ENCODE results near the gene TSPYL2.

TSPYL2 gene

DNA sequence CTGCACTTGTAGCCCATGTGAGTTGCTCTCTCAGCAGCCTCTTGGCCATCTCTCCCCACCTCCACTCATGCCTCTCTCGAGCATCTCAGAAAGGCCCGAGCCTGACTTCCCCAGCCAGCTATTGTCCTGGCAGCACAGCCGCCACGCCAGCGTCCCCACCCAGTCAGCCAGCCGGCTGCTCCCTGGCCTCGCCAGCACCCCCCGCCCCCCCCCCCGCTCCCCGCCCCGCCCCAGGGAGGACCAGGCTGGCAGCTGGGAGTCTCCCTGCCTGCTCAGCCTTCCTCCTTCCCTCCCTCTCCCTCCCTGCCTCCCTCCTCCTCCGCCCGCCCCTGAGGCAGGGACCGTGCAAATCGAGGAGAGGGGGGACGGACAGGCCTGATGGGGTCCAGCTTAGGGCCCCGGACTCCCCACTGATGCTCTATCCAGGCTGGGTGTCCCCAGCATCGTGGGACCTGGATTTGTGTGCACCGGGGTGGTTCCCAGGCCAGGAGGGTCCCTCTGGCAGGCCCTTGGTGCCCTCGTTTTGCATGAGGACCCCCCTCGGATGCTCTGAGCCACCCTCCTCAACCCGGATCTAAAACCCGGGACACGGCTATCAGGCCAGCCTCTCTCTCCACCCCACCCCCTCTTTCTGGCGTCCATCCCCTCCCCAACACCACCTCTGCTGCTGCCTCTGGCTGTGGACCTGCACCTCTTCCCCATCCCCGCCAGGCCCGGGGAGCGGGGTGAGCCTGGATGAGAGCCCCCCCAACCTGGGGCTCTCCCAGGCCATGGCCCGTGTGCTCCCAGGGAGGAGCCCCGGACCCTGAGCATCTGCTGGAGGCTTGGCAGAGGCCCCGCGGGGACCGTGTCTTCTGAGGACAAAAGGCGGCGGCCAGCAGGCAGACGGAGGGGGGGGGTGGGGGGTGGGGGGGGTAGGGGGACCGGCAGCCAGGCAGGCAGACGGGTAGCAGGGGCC, 33.7 kb upstream of the TSPYL2 start, which contains the start of gene GPR173:
TSS of gene GPR173 (plus strand) at position 621 of the 958 bp plus-strand sequence. CDS start 27,833 bp downstream, outside the sequence.
- Histone ChIP-seq H3K4me1 (no peaks in the 10 kb centered on the region), H3K9ac (no peak within 1 kb of the TSS), H3K4me3 (ENCODE audit: low read depth, low read length) (no peak within 1 kb of the TSS), H3K4me2 (ENCODE audit: low read length) (no peak within 1 kb of the TSS), H2AFZ (peak within 1 kb of the TSS; percentile 69), H3K36me3 (ENCODE audit: control insufficient read depth, insufficient read depth, low read length) (no peaks in the 10 kb centered on the region), H3K79me2 (no peaks in the 10 kb centered on the region), H3K27ac (no peak within 1 kb of the TSS), H3K9me3 (ENCODE audit: control insufficient read depth, low read length) (no peaks in the 10 kb centered on the region), H3K27me3 (ENCODE audit: control insufficient read depth, insufficient read depth, low read length) (no peaks in the 10 kb centered on the region)
- TF ChIP-seq, protein P1, sequence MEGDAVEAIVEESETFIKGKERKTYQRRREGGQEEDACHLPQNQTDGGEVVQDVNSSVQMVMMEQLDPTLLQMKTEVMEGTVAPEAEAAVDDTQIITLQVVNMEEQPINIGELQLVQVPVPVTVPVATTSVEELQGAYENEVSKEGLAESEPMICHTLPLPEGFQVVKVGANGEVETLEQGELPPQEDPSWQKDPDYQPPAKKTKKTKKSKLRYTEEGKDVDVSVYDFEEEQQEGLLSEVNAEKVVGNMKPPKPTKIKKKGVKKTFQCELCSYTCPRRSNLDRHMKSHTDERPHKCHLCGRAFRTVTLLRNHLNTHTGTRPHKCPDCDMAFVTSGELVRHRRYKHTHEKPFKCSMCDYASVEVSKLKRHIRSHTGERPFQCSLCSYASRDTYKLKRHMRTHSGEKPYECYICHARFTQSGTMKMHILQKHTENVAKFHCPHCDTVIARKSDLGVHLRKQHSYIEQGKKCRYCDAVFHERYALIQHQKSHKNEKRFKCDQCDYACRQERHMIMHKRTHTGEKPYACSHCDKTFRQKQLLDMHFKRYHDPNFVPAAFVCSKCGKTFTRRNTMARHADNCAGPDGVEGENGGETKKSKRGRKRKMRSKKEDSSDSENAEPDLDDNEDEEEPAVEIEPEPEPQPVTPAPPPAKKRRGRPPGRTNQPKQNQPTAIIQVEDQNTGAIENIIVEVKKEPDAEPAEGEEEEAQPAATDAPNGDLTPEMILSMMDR (IDR thresholded peaks at IDR 0.05), result no peak

DNA sequence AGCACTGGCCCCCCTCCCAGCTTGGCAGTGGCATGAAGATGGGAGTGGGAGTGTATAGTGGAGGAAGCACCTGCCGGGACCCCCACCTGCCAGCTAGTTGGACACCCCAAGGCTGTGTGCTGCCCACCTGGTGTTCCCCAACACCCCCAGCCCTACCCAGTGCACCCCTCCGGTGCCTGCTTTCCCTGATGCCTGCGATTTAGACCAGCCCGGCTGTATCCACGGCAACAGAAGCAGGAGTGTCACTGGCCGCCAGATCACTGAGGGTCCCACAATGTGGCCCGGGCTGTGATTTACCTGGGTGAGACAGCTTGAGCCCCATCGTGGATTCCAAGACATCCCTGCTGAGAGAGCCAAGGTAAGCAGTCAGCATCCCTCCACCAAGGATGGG, 33.0 kb upstream of the TSPYL2 start:
- peak overlapping the region; percentile 28 for H2AFZ ChIP-seq
- H3K4me1 ChIP-seq, result no peaks in the 10 kb centered on the region
- no peak overlapping the region for H3K27ac ChIP-seq
- H3K36me3 ChIP-seq (ENCODE audit: control insufficient read depth, insufficient read depth, low read length), result no peaks in the 10 kb centered on the region
- TF ChIP-seq, protein P1 (IDR thresholded peaks at IDR 0.05), result no peak
- no peak overlapping the region for H3K4me2 ChIP-seq (ENCODE audit: low read length)
- no peaks in the 10 kb centered on the region for H3K27me3 ChIP-seq (ENCODE audit: control insufficient read depth, insufficient read depth, low read length)
- no peaks in the 10 kb centered on the region for H3K79me2 ChIP-seq
- no peak overlapping the region for H3K4me3 ChIP-seq (ENCODE audit: low read depth, low read length)
- H3K9me3 ChIP-seq (ENCODE audit: control insufficient read depth, low read length), result no peaks in the 10 kb centered on the region
- H3K9ac ChIP-seq, result no peak overlapping the region

DNA sequence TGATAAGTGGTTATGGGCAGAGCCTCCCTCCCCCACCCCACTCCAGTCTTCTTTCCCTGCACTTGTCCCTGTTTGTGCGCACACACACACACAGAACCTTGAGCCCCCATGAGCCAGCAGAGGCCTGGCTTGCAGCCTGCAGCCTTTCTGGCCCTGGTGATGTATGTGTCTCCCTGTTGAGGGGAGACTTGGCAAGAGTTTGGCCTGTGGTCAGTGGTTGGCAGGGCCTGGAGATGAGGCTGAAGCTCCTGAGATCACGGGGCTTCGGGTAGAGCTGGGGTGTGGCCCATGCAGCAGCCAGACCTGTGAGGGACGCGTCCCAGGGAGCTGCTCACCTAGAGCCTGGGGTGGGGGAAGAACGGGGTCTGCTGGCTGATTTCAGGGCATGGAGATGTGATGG, 31.3 kb upstream of the TSPYL2 start:
- no peaks in the 10 kb centered on the region for H3K79me2 ChIP-seq
- no peak overlapping the region for H3K4me2 ChIP-seq (ENCODE audit: low read length)
- no peak overlapping the region for H2AFZ ChIP-seq
- H3K9ac ChIP-seq, result no peak overlapping the region
- TF ChIP-seq, protein P1 (IDR thresholded peaks at IDR 0.05), result no peak
- no peaks in the 10 kb centered on the region for H3K36me3 ChIP-seq (ENCODE audit: control insufficient read depth, insufficient read depth, low read length)
- H3K4me1 ChIP-seq, result no peaks in the 10 kb centered on the region
- no peaks in the 10 kb centered on the region for H3K9me3 ChIP-seq (ENCODE audit: control insufficient read depth, low read length)
- H3K4me3 ChIP-seq (ENCODE audit: low read depth, low read length), result no peak overlapping the region
- H3K27me3 ChIP-seq (ENCODE audit: control insufficient read depth, insufficient read depth, low read length), result no peaks in the 10 kb centered on the region
- no peak overlapping the region for H3K27ac ChIP-seq

DNA sequence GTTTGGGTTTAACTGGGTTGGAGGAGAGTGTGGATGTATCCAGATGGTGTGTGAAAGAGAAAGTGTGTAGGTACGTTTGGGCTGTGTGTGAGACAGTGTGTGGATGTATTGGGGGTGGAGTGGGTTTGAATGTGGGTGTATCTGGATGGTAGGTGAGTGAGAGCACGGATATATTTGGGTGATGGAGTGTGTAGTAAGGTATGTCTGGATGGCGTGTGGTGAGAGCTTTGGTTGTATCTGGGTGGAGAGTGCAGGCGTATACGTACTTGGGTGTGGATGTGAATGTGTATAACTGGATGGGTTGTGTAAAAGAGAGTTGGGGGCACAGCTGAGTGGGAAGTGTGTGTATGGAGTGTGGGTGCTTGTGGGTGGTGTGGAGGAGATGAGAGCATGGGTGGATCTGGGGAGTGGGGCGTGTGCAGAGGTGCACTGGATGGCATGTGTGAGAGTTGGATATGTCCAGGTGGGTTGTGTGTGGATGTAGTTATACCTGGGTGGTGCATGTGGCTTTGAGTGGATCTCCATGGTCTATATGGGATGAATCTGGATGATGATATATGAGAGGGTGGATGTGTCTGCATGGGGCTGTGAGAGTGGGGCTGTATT, 26.8 kb upstream of the TSPYL2 start:
- no peaks in the 10 kb centered on the region for H3K36me3 ChIP-seq (ENCODE audit: control insufficient read depth, insufficient read depth, low read length)
- H2AFZ ChIP-seq, result no peak overlapping the region

More for the DNA sequence above, 26.8 kb upstream of the TSPYL2 start:
- Histone ChIP-seq H3K27ac (no peak overlapping the region), H3K9ac (no peak overlapping the region), H3K4me1 (no peaks in the 10 kb centered on the region), H3K79me2 (no peaks in the 10 kb centered on the region), H3K27me3 (ENCODE audit: control insufficient read depth, insufficient read depth, low read length) (no peaks in the 10 kb centered on the region), H3K4me2 (ENCODE audit: low read length) (no peak overlapping the region), H3K9me3 (ENCODE audit: control insufficient read depth, low read length) (no peaks in the 10 kb centered on the region), H3K4me3 (ENCODE audit: low read depth, low read length) (no peak overlapping the region)
- TF ChIP-seq, protein P1 (IDR thresholded peaks at IDR 0.05), result no peak

All from parathyroid adenoma (tissue), 2 donors.